HUES6 (cell line): ENCODE data around the gene AGPS.
"Not testable (repeated sequence)": the region's sequence is repeated elsewhere in the genome, so short reads cannot be mapped to it uniquely, and the experiment has no call there.

Source experiments
- H3K27ac ChIP-seq: 2 replicates; pipeline ENCODE4 v1.7.0; 2013; ENCODE audit warnings: low read depth, mild to moderate bottlenecking, low read length, inconsistent platforms
- H3K27me3 ChIP-seq: 2 replicates; pipeline ENCODE4 v1.6.1; 2013; ENCODE audit warnings: low read length; ENCODE audit not compliant: control insufficient read depth, insufficient read depth
- H3K36me3 ChIP-seq: 2 replicates; pipeline ENCODE4 v1.6.1; 2013; ENCODE audit warnings: low read length; ENCODE audit not compliant: control insufficient read depth, insufficient read depth
- H3K4me1 ChIP-seq: 2 replicates; pipeline ENCODE4 v1.6.1; 2013; ENCODE audit warnings: low read length; ENCODE audit not compliant: control insufficient read depth, insufficient read depth
- H3K4me3 ChIP-seq: 2 replicates; pipeline ENCODE4 v1.5.1; 2013; ENCODE audit warnings: low read depth, low read length
- H3K9ac ChIP-seq: one replicate; pipeline ENCODE4 v1.6.1; 2013; ENCODE audit warnings: mild to moderate bottlenecking, low read length
- H3K9me3 ChIP-seq: 2 replicates; pipeline ENCODE4 v1.6.1; 2013; ENCODE audit warnings: low read depth, low read length; ENCODE audit not compliant: control insufficient read depth, insufficient read depth

Gene AGPS

DNA sequence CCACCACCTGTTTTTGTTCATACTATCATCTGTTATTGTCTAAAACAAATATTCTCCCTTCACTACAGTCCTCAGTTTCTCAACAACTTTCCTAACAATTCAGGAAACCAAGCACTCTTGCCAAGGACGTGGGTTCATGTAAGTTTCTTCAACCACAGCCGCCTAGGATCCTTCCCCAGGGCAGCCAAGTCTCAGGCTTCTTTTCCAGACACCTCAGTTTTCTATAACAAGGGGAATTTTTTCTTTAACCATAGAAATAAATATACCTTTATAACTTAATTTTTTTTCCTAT, 39.4 kb upstream of the AGPS start:
- Histone ChIP-seq H3K4me1 (no peaks in the 10 kb centered on the region), H3K4me3 (no peak overlapping the region), H3K9me3 (no peaks in the 10 kb centered on the region), H3K27me3 (no peaks in the 10 kb centered on the region), H3K36me3 (no peaks in the 10 kb centered on the region), H3K9ac (no peak overlapping the region), H3K27ac (no peak overlapping the region)

- not testable (repeated sequence) for H3K9me3 ChIP-seq, H3K9ac ChIP-seq, H3K4me3 ChIP-seq, H3K27ac ChIP-seq, H3K36me3 ChIP-seq, H3K27me3 ChIP-seq, H3K4me1 ChIP-seq
Measured at GRCh38 chr2:177354541-177354940, 38.0 kb upstream of the AGPS start.

- Histone ChIP-seq H3K4me3 (no peak overlapping the region), H3K27ac (no peak overlapping the region), H3K36me3 (no peaks in the 10 kb centered on the region), H3K9me3 (no peaks in the 10 kb centered on the region), H3K9ac (no peak overlapping the region), H3K27me3 (no peaks in the 10 kb centered on the region), H3K4me1 (no peaks in the 10 kb centered on the region)
Measured at GRCh38 chr2:177355874-177356273, 36.7 kb upstream of the AGPS start.

DNA sequence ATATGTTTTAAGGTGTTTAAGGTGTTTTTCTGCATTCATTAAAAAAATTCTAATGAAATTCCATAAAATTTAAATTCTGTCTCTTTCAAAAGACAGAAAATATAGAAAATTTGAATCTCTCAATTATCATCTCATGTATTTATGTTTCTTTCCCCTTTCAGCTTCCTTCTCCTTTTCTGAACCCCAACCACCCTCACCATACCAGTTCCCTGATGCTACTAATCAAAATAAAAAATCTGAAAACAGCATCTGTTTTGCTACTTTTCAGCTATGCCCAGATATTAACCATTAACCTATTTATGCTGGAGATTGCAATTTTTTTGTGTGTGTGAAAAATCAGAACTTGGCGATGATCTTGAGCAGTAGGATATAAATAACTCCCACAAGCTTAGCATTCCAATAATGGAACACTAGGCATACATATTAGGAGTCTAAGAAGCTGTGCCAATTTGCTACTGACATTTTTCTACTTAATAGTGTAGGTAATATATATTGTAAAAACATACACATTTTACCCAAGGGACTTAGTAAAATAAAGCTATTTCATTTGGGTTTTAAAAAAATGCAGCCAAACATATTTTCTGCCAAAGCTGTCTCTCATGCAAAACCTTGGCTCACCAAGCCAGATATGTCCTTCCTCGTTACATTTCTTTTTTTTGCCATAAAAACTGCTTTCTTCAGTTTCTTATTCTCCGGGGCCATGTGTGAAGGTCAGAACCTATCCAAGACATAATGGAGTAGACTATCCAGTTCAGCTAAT, 32.6 kb upstream of the AGPS start:
- H3K27me3 ChIP-seq, result no peaks in the 10 kb centered on the region
- H3K9ac ChIP-seq, result no peak overlapping the region
- H3K4me3 ChIP-seq, result no peak overlapping the region
- H3K36me3 ChIP-seq, result no peaks in the 10 kb centered on the region
- no peaks in the 10 kb centered on the region for H3K9me3 ChIP-seq
- H3K4me1 ChIP-seq, result no peaks in the 10 kb centered on the region
- no peak overlapping the region for H3K27ac ChIP-seq

GRCh38 chr2:177362499-177362898, 30.1 kb upstream of the AGPS start:
- no peak overlapping the region for H3K4me3 ChIP-seq
- no peak overlapping the region for H3K9ac ChIP-seq
- no peak overlapping the region for H3K27ac ChIP-seq
- H3K4me1 ChIP-seq, result no peaks in the 10 kb centered on the region
- H3K9me3 ChIP-seq, result no peaks in the 10 kb centered on the region
- H3K27me3 ChIP-seq, result no peaks in the 10 kb centered on the region; the same call in 1 of the 2 replicates
- H3K36me3 ChIP-seq, result no peaks in the 10 kb centered on the region

- no peak overlapping the region for H3K4me3 ChIP-seq
- no peaks in the 10 kb centered on the region for H3K9me3 ChIP-seq
- no peaks in the 10 kb centered on the region for H3K4me1 ChIP-seq
- H3K27ac ChIP-seq, result no peak overlapping the region
- H3K36me3 ChIP-seq, result no peaks in the 10 kb centered on the region
- no peaks in the 10 kb centered on the region; the same call in 1 of the 2 replicates for H3K27me3 ChIP-seq
- H3K9ac ChIP-seq, result no peak overlapping the region
Measured at GRCh38 chr2:177363332-177363731, 29.2 kb upstream of the AGPS start.

DNA sequence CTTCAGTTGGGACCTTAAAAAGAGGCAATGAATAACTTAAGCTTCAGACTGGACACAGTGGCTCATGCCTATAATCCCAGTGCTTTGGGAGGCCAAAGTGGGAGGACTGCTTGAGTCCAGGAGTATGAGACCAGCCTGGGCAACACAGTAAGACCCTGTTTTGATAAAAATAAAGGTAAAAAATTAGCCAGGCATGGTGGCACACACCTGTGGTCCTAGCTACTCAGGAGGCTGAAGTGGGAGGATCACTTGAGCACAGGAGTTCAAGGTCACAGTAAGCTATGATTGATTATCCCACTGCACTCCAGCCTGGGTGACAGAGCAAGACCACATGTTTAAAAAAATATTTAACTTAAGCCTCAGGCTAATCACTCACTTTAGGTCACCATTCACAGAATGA, 26.8 kb upstream of the AGPS start:
- not testable (repeated sequence) for H3K4me3 ChIP-seq

GRCh38 chr2:177368023-177368422, 24.6 kb upstream of the AGPS start:
- H3K27ac ChIP-seq, H3K36me3 ChIP-seq, H3K9me3 ChIP-seq, H3K27me3 ChIP-seq, H3K4me3 ChIP-seq, H3K4me1 ChIP-seq, H3K9ac ChIP-seq: not testable (repeated sequence)

More for the DNA sequence above, 26.8 kb upstream of the AGPS start:
- H3K4me1 ChIP-seq, H3K27ac ChIP-seq, H3K9me3 ChIP-seq, H3K27me3 ChIP-seq, H3K9ac ChIP-seq, H3K36me3 ChIP-seq: not testable (repeated sequence)

DNA sequence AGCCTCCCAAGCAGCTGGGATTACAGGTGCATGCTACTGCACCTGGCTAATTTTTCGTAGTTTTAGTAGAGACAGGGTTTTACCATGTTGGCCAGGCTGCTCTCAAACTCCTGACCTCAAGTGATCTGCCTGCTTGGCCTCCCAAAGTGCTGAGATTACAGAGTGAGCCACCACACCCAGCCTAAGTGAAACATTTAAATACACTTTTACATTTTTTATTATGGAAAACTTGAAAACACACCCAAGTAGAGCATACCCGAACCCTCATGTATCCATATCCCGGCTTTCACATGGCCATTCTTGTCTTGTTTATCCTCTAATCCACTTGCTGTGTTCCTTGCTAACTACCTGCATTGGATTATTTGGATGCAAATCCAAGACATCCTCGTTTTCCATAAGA, 13.2 kb upstream of the AGPS start:
- Histone ChIP-seq H3K36me3 (no peaks in the 10 kb centered on the region), H3K27ac (no peak overlapping the region), H3K4me3 (no peak overlapping the region), H3K9me3 (peaks cover 2% of the 10 kb centered on the region; the same call in 1 of the 2 replicates), H3K4me1 (peaks cover 5% of the 10 kb centered on the region; the same call in 1 of the 2 replicates), H3K27me3 (no peaks in the 10 kb centered on the region), H3K9ac (no peak overlapping the region)

DNA sequence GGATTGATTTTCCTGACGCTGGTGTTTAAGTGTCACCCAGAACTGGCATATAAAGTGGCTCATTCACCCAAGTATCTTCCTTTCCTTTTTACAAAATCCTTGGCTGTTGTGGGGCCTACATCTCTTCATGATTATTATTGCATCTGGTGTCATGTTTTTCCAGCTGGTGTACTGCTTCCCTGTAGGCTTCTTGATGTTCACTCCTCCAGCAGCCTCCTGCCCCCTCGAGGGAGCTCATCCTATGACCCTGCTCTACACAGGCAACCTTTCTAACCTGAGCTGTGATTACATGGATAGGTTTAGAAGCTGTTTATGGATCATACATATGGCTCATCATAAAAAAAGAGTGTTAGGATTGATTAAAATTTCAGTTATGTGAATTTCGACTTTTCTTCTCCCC, 12.4 kb upstream of the AGPS start:
- H3K27me3 ChIP-seq, result no peaks in the 10 kb centered on the region
- no peaks in the 10 kb centered on the region for H3K9me3 ChIP-seq
- no peak overlapping the region for H3K27ac ChIP-seq
- no peak overlapping the region for H3K9ac ChIP-seq
- peaks cover 7% of the 10 kb centered on the region; the same call in 1 of the 2 replicates for H3K4me1 ChIP-seq
- no peaks in the 10 kb centered on the region for H3K36me3 ChIP-seq
- H3K4me3 ChIP-seq, result no peak overlapping the region

GRCh38 chr2:177383935-177384334, 8.6 kb upstream of the AGPS start:
- no peak overlapping the region for H3K27ac ChIP-seq
- H3K9ac ChIP-seq, result no peak overlapping the region
- H3K4me3 ChIP-seq, result no peak overlapping the region
- peaks cover 7% of the 10 kb centered on the region; the same call in 1 of the 2 replicates for H3K4me1 ChIP-seq
- H3K9me3 ChIP-seq, result no peaks in the 10 kb centered on the region
- no peaks in the 10 kb centered on the region for H3K36me3 ChIP-seq
- no peaks in the 10 kb centered on the region for H3K27me3 ChIP-seq

- Histone ChIP-seq H3K9ac (no peak overlapping the region), H3K36me3 (no peaks in the 10 kb centered on the region), H3K9me3 (no peaks in the 10 kb centered on the region), H3K27ac (no peak overlapping the region), H3K4me1 (peaks cover 7% of the 10 kb centered on the region; the same call in 1 of the 2 replicates), H3K27me3 (no peaks in the 10 kb centered on the region), H3K4me3 (no peak overlapping the region)
Measured at GRCh38 chr2:177385151-177385550, 7.4 kb upstream of the AGPS start.
